Measurements from ENCODE around the gene NAXD. TPM values are rescaled to one million over a fixed set of nuclear protein-coding genes. Genes with fewer than 3 reads are reported as not detected.

The NAXD gene
- total RNA-seq, 2 experiments from 2014 or later, result 17.4 to 17.8 TPM

- Histone ChIP-seq H3K27ac (ENCODE audit: low read depth in 1 of 2, low read length in 2 of 2) (no peak overlapping the region), H3K4me1 (ENCODE audit: insufficient read depth, low read length) (peaks cover 10% of the 10 kb centered on the region), H3K9me3 (ENCODE audit: control insufficient read depth in 1 of 2, insufficient read depth in 1 of 2, low read length in 2 of 2) (no peaks in the 10 kb centered on the region), H3K27me3 (ENCODE audit: control insufficient read depth in 1 of 2, insufficient read depth in 2 of 2, low read length in 2 of 2) (no peaks in the 10 kb centered on the region), H3K36me3 (ENCODE audit: insufficient read depth, low read length) (peaks cover 88% of the 10 kb centered on the region), H3K4me3 (ENCODE audit: low read length) (no peak overlapping the region)
- DNase-seq (no peak), ATAC-seq (ENCODE audit: poor library complexity) (no peak)
- ChIA-PET CTCF (no interaction called here), POLR2A (no interaction called here)
- Mint-ChIP-seq H3K36me3 (ENCODE audit: low read depth) (peaks cover 81% of the 10 kb centered on the region), H3K4me1 (ENCODE audit: low read depth) (no peaks in the 10 kb centered on the region), H3K27me3 (no peaks in the 10 kb centered on the region), H3K4me3 (no peak overlapping the region), H3K9me3 (no peaks in the 10 kb centered on the region), H3K27ac (no peak overlapping the region)
- TF ChIP-seq CTCF (IDR thresholded peaks at IDR 0.05), result no peak
- intact Hi-C loops (cut with DNase I, micrococcal nuclease), result no loop called here
These were observed 25.3 kb downstream of the NAXD start for GRCh38 chr13:110640591-110641029.

DNA sequence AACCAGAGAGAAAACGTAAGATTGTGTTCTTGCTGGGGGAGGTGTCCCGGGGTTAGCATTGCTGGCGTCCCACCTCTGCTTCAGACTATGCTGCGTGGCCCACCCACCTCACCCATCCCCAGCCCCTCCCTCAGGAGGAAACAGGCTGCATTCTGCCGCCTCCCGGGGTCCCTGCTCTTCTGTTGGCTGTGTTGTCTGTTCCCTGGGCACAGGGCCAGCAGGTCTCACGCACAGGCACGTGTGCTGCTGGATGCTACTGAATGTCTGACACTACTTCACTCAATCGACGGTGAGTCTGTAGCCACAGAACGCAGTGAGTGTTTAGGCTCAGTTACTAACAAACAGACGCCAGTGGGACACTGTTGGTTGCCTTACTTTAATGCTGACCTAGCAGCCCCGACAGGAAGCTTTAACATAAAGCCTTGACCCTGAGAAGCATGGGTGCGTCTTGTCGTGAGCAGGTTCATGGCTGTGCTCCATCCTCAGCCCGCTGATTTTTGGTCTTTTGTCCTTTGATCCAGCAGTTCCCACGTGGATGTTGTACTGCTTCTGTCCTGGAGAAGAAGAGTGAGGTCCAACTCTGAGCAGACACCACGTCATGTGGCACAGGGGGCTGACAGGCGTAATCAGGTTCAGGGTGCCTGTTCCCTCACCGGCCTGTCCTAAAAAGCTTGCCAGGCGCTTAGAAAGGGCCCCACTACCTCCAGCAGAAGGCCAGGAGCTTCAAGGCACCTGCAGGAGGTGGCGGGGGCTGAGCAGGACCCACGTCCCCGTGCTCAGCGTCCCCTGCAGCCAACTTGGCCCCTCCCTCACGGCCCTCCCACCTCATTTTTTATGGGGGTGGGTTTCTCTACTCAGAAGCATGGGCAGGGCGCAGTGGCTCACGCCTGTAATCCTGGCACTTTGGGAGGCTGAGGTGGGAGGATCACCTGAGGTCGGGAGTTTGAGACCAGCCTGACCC, 26.0 kb downstream of the NAXD start:
- Mint-ChIP-seq H3K27ac (no peak overlapping the region), H3K4me1 (ENCODE audit: low read depth) (no peaks in the 10 kb centered on the region), H3K27me3 (no peaks in the 10 kb centered on the region), H3K4me3 (no peak overlapping the region), H3K36me3 (ENCODE audit: low read depth) (peaks cover 82% of the 10 kb centered on the region), H3K9me3 (no peaks in the 10 kb centered on the region)
- no peak for TF ChIP-seq CTCF (IDR thresholded peaks at IDR 0.05)
- Histone ChIP-seq H3K36me3 (ENCODE audit: insufficient read depth, low read length) (peaks cover 84% of the 10 kb centered on the region), H3K27ac (ENCODE audit: low read depth in 1 of 2, low read length in 2 of 2) (no peak overlapping the region), H3K27me3 (ENCODE audit: control insufficient read depth in 1 of 2, insufficient read depth in 2 of 2, low read length in 2 of 2) (no peaks in the 10 kb centered on the region), H3K4me1 (ENCODE audit: insufficient read depth, low read length) (peaks cover 10% of the 10 kb centered on the region), H3K4me3 (ENCODE audit: low read length) (no peak overlapping the region), H3K9me3 (ENCODE audit: control insufficient read depth in 1 of 2, insufficient read depth in 1 of 2, low read length in 2 of 2) (no peaks in the 10 kb centered on the region)
- CTCF ChIA-PET, result no interaction called here
- POLR2A ChIA-PET, result no interaction called here
- no peak for ATAC-seq (ENCODE audit: poor library complexity)
- intact Hi-C loops (cut with DNase I, micrococcal nuclease), result no loop called here
- DNase-seq, result no peak

DNA sequence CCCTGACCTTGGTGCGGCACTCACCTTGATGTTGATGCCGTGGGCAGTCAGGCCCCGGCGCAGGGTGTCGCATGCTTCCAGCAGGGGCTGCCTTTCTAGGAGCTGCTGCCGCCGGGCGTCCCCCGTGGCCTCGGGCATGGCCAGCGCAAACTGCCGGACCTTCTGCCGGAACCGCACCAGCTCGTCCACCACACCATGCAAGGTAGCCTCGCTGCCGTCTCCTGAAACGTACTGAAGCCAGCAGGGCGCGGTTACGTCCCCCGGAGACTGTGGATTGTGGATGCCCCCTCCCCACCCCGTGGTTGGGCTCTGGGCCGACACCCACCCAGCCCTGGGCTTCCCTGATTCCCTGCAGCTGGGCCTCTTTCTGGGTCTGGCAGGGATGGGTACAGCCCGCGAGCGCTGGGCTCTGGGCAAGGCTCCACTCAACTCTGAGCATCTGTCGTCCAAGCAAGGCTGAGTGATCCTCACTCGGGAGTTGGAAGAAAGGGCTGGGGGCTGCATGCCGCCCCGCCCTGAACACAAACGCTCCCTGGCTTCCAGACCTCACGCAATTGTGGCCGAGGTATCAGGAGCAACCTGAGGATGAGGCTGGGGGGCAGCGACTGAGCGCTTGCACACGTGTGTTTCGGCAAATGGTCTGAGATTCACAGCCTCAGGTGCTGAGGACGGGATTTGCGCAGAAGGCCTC, 27.1 kb downstream of the NAXD start:
- POLR2A ChIA-PET, result no interaction called here
- no peak for DNase-seq
- no peaks in the 10 kb centered on the region for H3K4me1 Mint-ChIP-seq (ENCODE audit: low read depth)
- Histone ChIP-seq H3K36me3 (ENCODE audit: insufficient read depth, low read length) (peaks cover 77% of the 10 kb centered on the region), H3K4me3 (ENCODE audit: low read length) (no peak overlapping the region), H3K4me1 (ENCODE audit: insufficient read depth, low read length) (peaks cover 10% of the 10 kb centered on the region), H3K27me3 (ENCODE audit: control insufficient read depth in 1 of 2, insufficient read depth in 2 of 2, low read length in 2 of 2) (no peaks in the 10 kb centered on the region), H3K9me3 (ENCODE audit: control insufficient read depth in 1 of 2, insufficient read depth in 1 of 2, low read length in 2 of 2) (no peaks in the 10 kb centered on the region), H3K27ac (ENCODE audit: low read depth in 1 of 2, low read length in 2 of 2) (no peak overlapping the region)
- no peak overlapping the region for H3K4me3 Mint-ChIP-seq
- CTCF ChIA-PET, result no interaction called here
- H3K27me3 Mint-ChIP-seq, result no peaks in the 10 kb centered on the region
- intact Hi-C loops (cut with DNase I, micrococcal nuclease), result no loop called here
- peaks cover 71% of the 10 kb centered on the region for H3K36me3 Mint-ChIP-seq (ENCODE audit: low read depth)
- H3K27ac Mint-ChIP-seq, result no peak overlapping the region
- no peak for TF ChIP-seq CTCF (IDR thresholded peaks at IDR 0.05)
- H3K9me3 Mint-ChIP-seq, result no peaks in the 10 kb centered on the region
- no peak for ATAC-seq (ENCODE audit: poor library complexity)
